Natural killer cell (primary cell): ENCODE data around the gene ORC2. TPM values are rescaled to one million over a fixed set of nuclear protein-coding genes. Genes with fewer than 3 reads are reported as not detected.

ENCODE experiments used
- ATAC-seq, 3 donors: fragments of 150-1000 bp in 2 of 3; fragments of 200-7000 bp in 1 of 3; cut with Tn5 transposase; 1 replicate in 1 of 3; 2 replicates in 2 of 3; pipeline ENCODE4 v1.10.0; 2021; ENCODE audit warnings: mild to moderate bottlenecking in 2 of 3, moderate library complexity in 2 of 3
- DNase-seq, 2 donors: peaks; one replicate each; pipeline versions ENCODE4 v3.0.0 to v3.0.0-alpha.2; 2013 to 2021; ENCODE audit warnings: mixed read lengths in 1 of 2
- H3K27ac ChIP-seq: one replicate; pipeline ENCODE4 v1.5.1; 2013; ENCODE audit warnings: mild to moderate bottlenecking, low read length
- H3K27me3 ChIP-seq: one replicate; pipeline ENCODE4 v1.6.1; 2013; ENCODE audit warnings: low read length; ENCODE audit not compliant: control insufficient read depth, insufficient read depth
- H3K36me3 ChIP-seq: one replicate; pipeline ENCODE4 v1.6.1; 2013; ENCODE audit warnings: low read length; ENCODE audit not compliant: control insufficient read depth, insufficient read depth
- H3K4me1 ChIP-seq: one replicate; pipeline ENCODE4 v1.6.1; 2013; ENCODE audit warnings: low read length; ENCODE audit not compliant: control insufficient read depth, insufficient read depth
- H3K4me3 ChIP-seq: one replicate; pipeline ENCODE4 v1.5.1; 2013; ENCODE audit warnings: low read length
- H3K9me3 ChIP-seq: one replicate; pipeline ENCODE4 v1.6.1; 2013; ENCODE audit warnings: low read length; ENCODE audit not compliant: control insufficient read depth, insufficient read depth
- H3K27ac Mint-ChIP-seq, 2 donors: one replicate each; pipeline ENCODE4 v1.8.0; 2022; ENCODE audit warnings: mild to moderate bottlenecking in 2 of 2, mixed read lengths in 2 of 2, moderate library complexity in 1 of 2
- H3K27me3 Mint-ChIP-seq, 2 donors: one replicate each; pipeline ENCODE4 v1.8.0; 2022; ENCODE audit warnings: low read depth in 2 of 2, mixed read lengths in 2 of 2
- H3K36me3 Mint-ChIP-seq: one replicate; pipeline ENCODE4 v1.8.0; 2022; ENCODE audit warnings: mixed read lengths
- H3K4me1 Mint-ChIP-seq, 2 donors: one replicate each; pipeline ENCODE4 v1.8.0; 2022; ENCODE audit warnings: mixed read lengths in 2 of 2
- H3K4me3 Mint-ChIP-seq: one replicate; pipeline ENCODE4 v1.8.0; 2022; ENCODE audit warnings: mild to moderate bottlenecking, moderate library complexity, mixed read lengths
- H3K9me3 Mint-ChIP-seq, 2 donors: one replicate each; pipeline ENCODE4 v1.8.0; 2022; ENCODE audit warnings: mixed read lengths in 2 of 2
- CTCF ChIP-seq: fragments of 200-600 bp; IDR thresholded peaks from one replicate; pipeline ENCODE4 v1.8.0; 2022; ENCODE audit warnings: antibody characterized with exemption
- WGBS: methylation state at CpG from one replicate; pipeline ENCODE4 v1.1.7; 2013; ENCODE audit warnings: missing lambda C conversion rate; ENCODE audit not compliant: insufficient coverage; 5-methylcytosine and 5-hydroxymethylcytosine counted together
- intact Hi-C: fragments of 100-400 bp; cut with micrococcal nuclease; formaldehyde crosslinking; loops from one replicate; pipeline ENCODE4 v1.14.2; 2022
- total RNA-seq, 4 donors: library from RNA; stranded (reverse); fragments of 120-200 nt in 1 of 4; gene quantifications; one replicate each; pipeline versions ENCODE4 v1.2.3 to v1.2.4, GENCODE V29; 2013 to 2022

The ORC2 gene
- total RNA-seq, 3 donors from 2014 or later (not counting 1 experiment from before 2014, with no cell fraction given): 21.7 to 48.5 (median 26.1) TPM

GRCh38 chr2:200869014-200869413 is 94.4 kb downstream of the ORC2 start:
- no peak for ATAC-seq

GRCh38 chr2:200864176-200865034 is 99.1 kb downstream of the ORC2 start, which contains the start of gene CLK1:
CLK1 (minus strand) TSS chr2:200864658; CDS start chr2:200861862, 2,796 bp downstream.
- H3K27me3 Mint-ChIP-seq: no peaks in the 10 kb centered on the region
- no peaks in the 10 kb centered on the region for H3K9me3 Mint-ChIP-seq
- H3K36me3 ChIP-seq: peaks cover 23% of the 10 kb centered on the region
- H3K27me3 ChIP-seq: no peaks in the 10 kb centered on the region
- H3K4me3 ChIP-seq: peak within 1 kb of the TSS; percentile 95
- TF ChIP-seq CTCF: no peak
- H3K9me3 ChIP-seq: no peaks in the 10 kb centered on the region
- intact Hi-C loops: loop anchor here (1.0 to 5.0 kb wide), 5 partner anchors 53 to 398 kb away; partner anchors contain the start of genes BZW1, CASP8, CFLAR and SGO2
- peak within 1 kb of the TSS; percentile 92 to 99 for H3K27ac Mint-ChIP-seq
- H3K27ac ChIP-seq: peak within 1 kb of the TSS; percentile 99
- peaks cover 23% of the 10 kb centered on the region for H3K4me1 ChIP-seq
- H3K4me1 Mint-ChIP-seq: peaks cover 45 to 58% of the 10 kb centered on the region in 2 donors
- peak; percentile 93 to 98 for DNase-seq
- peak; percentile 76 to 92 (median 82) for ATAC-seq
- peaks cover 33% of the 10 kb centered on the region for H3K36me3 Mint-ChIP-seq
- H3K4me3 Mint-ChIP-seq: peak within 1 kb of the TSS; percentile 93
- 2% methylated on average over 89 of the region's 89 CpGs for WGBS

More at GRCh38 chr2:200869014-200869413, 94.4 kb downstream of the ORC2 start:
- no peak overlapping the region for H3K4me3 Mint-ChIP-seq
- no peak for DNase-seq
- TF ChIP-seq CTCF: no peak
- H3K27me3 Mint-ChIP-seq: no peaks in the 10 kb centered on the region
- peaks cover 23% of the 10 kb centered on the region for H3K36me3 ChIP-seq
- peaks cover 2% of the 10 kb centered on the region for H3K36me3 Mint-ChIP-seq
- H3K4me3 ChIP-seq: no peak overlapping the region
- H3K9me3 ChIP-seq: no peaks in the 10 kb centered on the region
- WGBS: 88% methylated on average over 2 of the region's 2 CpGs
- no peaks in the 10 kb centered on the region for H3K27me3 ChIP-seq
- no peaks in the 10 kb centered on the region for H3K9me3 Mint-ChIP-seq
- H3K4me1 Mint-ChIP-seq: peaks cover 11 to 26% of the 10 kb centered on the region in 2 donors
- intact Hi-C loops: no loop called here
- H3K4me1 ChIP-seq: peaks cover 17% of the 10 kb centered on the region
- H3K27ac Mint-ChIP-seq: peak overlapping the region in 1 of 2 donors; percentile 50
- no peak overlapping the region for H3K27ac ChIP-seq

GRCh38 chr2:200863782-200864175 is 99.7 kb downstream of the ORC2 start:
- H3K4me1 Mint-ChIP-seq: peaks cover 48 to 59% of the 10 kb centered on the region in 2 donors
- no peak for TF ChIP-seq CTCF
- peak overlapping the region; percentile 92 to 99 for H3K27ac Mint-ChIP-seq
- intact Hi-C loops: loop anchor here (1.0 to 5.0 kb wide), 5 partner anchors 52 to 399 kb away; partner anchors contain the start of genes BZW1, CASP8, CFLAR and SGO2
- no peaks in the 10 kb centered on the region for H3K27me3 Mint-ChIP-seq
- H3K4me3 Mint-ChIP-seq: peak overlapping the region; percentile 93
- H3K27me3 ChIP-seq: no peaks in the 10 kb centered on the region
- no peaks in the 10 kb centered on the region for H3K9me3 Mint-ChIP-seq
- peaks cover 36% of the 10 kb centered on the region for H3K36me3 Mint-ChIP-seq
- DNase-seq (no peak), ATAC-seq (peak in 2 of 3 donors; percentile 2 to 5)
- peaks cover 29% of the 10 kb centered on the region for H3K36me3 ChIP-seq
- peaks cover 20% of the 10 kb centered on the region for H3K4me1 ChIP-seq
- peak overlapping the region; percentile 99 for H3K27ac ChIP-seq
- no peaks in the 10 kb centered on the region for H3K9me3 ChIP-seq
- H3K4me3 ChIP-seq: peak overlapping the region; percentile 95
- under 1% methylated on average over 19 of the region's 19 CpGs for WGBS
